ENCODE measurements around the gene PIK3CB.

PIK3CB gene

GRCh38 chr3:138834596-138835396 lies at the start of gene PIK3CB:
TSS of gene PIK3CB (minus strand) at chr3:138834928. CDS start at chr3:138759343, 75,585 bp downstream.
- DNase-seq (ENCODE audit: low read depth): peak; percentile 74

GRCh38 chr3:138881233-138881632 lies 46.5 kb upstream of the PIK3CB start:
- DNase-seq (ENCODE audit: low read depth): no peak

- no peak for DNase-seq (ENCODE audit: low read depth)
These were observed 45.0 kb upstream of the PIK3CB start for GRCh38 chr3:138879541-138880380.

GRCh38 chr3:138877226-138877625 lies 42.5 kb upstream of the PIK3CB start:
- DNase-seq (ENCODE audit: low read depth): no peak

- no peak for DNase-seq (ENCODE audit: low read depth)
These were observed 41.3 kb upstream of the PIK3CB start for GRCh38 chr3:138875754-138876664.

GRCh38 chr3:138875096-138875753 lies 40.5 kb upstream of the PIK3CB start:
- DNase-seq (ENCODE audit: low read depth): no peak

- DNase-seq (ENCODE audit: low read depth): no peak
These were observed 38.9 kb upstream of the PIK3CB start for GRCh38 chr3:138873471-138874278.

GRCh38 chr3:138872632-138873031 lies 37.9 kb upstream of the PIK3CB start:
- no peak for DNase-seq (ENCODE audit: low read depth)

GRCh38 chr3:138867996-138868395 lies 33.3 kb upstream of the PIK3CB start:
- no peak for DNase-seq (ENCODE audit: low read depth)

GRCh38 chr3:138863776-138864113 lies 29.0 kb upstream of the PIK3CB start:
- DNase-seq (ENCODE audit: low read depth): no peak

- DNase-seq (ENCODE audit: low read depth): no peak
These were observed 28.4 kb upstream of the PIK3CB start for GRCh38 chr3:138862924-138863775.

- DNase-seq (ENCODE audit: low read depth): no peak
These were observed 27.8 kb upstream of the PIK3CB start for GRCh38 chr3:138862531-138862923.

GRCh38 chr3:138861798-138862197 lies 27.1 kb upstream of the PIK3CB start:
- DNase-seq (ENCODE audit: low read depth): no peak

- no peak for DNase-seq (ENCODE audit: low read depth)
These were observed 22.1 kb upstream of the PIK3CB start for GRCh38 chr3:138856799-138857198.

GRCh38 chr3:138854940-138855339 lies 20.2 kb upstream of the PIK3CB start:
- no peak for DNase-seq (ENCODE audit: low read depth)

- no peak for DNase-seq (ENCODE audit: low read depth)
These were observed 19.5 kb upstream of the PIK3CB start for GRCh38 chr3:138854204-138854603.

GRCh38 chr3:138850151-138850550 lies 15.4 kb upstream of the PIK3CB start:
- no peak for DNase-seq (ENCODE audit: low read depth)

- no peak for DNase-seq (ENCODE audit: low read depth)
These were observed 14.7 kb upstream of the PIK3CB start for GRCh38 chr3:138849222-138849940.

GRCh38 chr3:138848696-138849095 lies 14.0 kb upstream of the PIK3CB start:
- no peak for DNase-seq (ENCODE audit: low read depth)
